ENCODE data around the gene SYNE4.

GRCh38 chr19:36031308-36031707 lies 22.7 kb upstream of the SYNE4 start:
- TF ChIP-seq CTCF (IDR thresholded peaks at IDR 0.05) (no peak), FOSL2 (IDR thresholded peaks at IDR 0.05; ENCODE audit: borderline replicate concordance, low read depth) (no peak), IRF3 (IDR thresholded peaks at IDR 0.05; ENCODE audit: low read depth, low read length) (no peak), RCOR1 (IDR thresholded peaks at IDR 0.05; ENCODE audit: low read length) (no peak), EP300 (IDR thresholded peaks at IDR 0.05; ENCODE audit: borderline replicate concordance in 1 of 2, low read depth in 1 of 2, low read length in 1 of 2) (no peak), POLR2AphosphoS5 (IDR thresholded peaks at IDR 0.05; ENCODE audit: low read depth, low read length) (no peak), SIN3A (IDR thresholded peaks at IDR 0.05; ENCODE audit: borderline replicate concordance, low read depth, low read length) (no peak), CHD2 (IDR thresholded peaks at IDR 0.05; ENCODE audit: low read length, partially characterized antibody) (no peak)
